Stimulated activated CD4-positive, alpha-beta T cell treated with anti-CD3 and anti-CD28 coated beads, Interleukin-12 subunit alpha, Interleukin-12 subunit beta, amount 100 ng/mL, for 24 hours (primary cell): ENCODE measurements around the gene EVC.

Source experiments
- DNase-seq, 2 experiments: peaks; one replicate each; pipeline ENCODE4 v3.0.0-alpha.2; 2020; ENCODE audit warnings: low read depth in 2 of 2

EVC gene

GRCh38 chr4:5730993-5731990 is 20.3 kb downstream of the EVC start:
- DNase-seq = no peak

GRCh38 chr4:5732158-5732557 is 21.2 kb downstream of the EVC start:
- no peak for DNase-seq

- no peak for DNase-seq
Observed at GRCh38 chr4:5734853-5735252, 23.9 kb downstream of the EVC start.

- DNase-seq = no peak
Observed at GRCh38 chr4:5735463-5735862, 24.5 kb downstream of the EVC start.

- no peak for DNase-seq
Observed at GRCh38 chr4:5738061-5738460, 27.1 kb downstream of the EVC start.

GRCh38 chr4:5742388-5742787 is 31.4 kb downstream of the EVC start:
- DNase-seq = no peak

- DNase-seq = no peak
Observed at GRCh38 chr4:5742968-5743367, 32.0 kb downstream of the EVC start.

GRCh38 chr4:5746250-5746649 is 35.2 kb downstream of the EVC start:
- no peak for DNase-seq

- DNase-seq = no peak
Observed at GRCh38 chr4:5746829-5747737, 36.1 kb downstream of the EVC start.

- DNase-seq = no peak
Observed at GRCh38 chr4:5747738-5748375, 36.9 kb downstream of the EVC start.

- DNase-seq = no peak
Observed at GRCh38 chr4:5749568-5749967, 38.6 kb downstream of the EVC start.

GRCh38 chr4:5750052-5750945 is 39.3 kb downstream of the EVC start:
- DNase-seq = no peak

- DNase-seq = no peak
Observed at GRCh38 chr4:5750946-5751665, 40.1 kb downstream of the EVC start.

- no peak for DNase-seq
Observed at GRCh38 chr4:5751666-5752375, 40.8 kb downstream of the EVC start.

GRCh38 chr4:5752376-5753184 is 41.6 kb downstream of the EVC start:
- DNase-seq = no peak

GRCh38 chr4:5753366-5753765 is 42.4 kb downstream of the EVC start:
- DNase-seq = no peak

- DNase-seq = no peak
Observed at GRCh38 chr4:5753766-5754528, 42.9 kb downstream of the EVC start.

GRCh38 chr4:5754529-5754881 is 43.5 kb downstream of the EVC start:
- DNase-seq = no peak
